GM08714 (cell line): ENCODE measurements around the gene KIF5A.
"Not testable (repeated sequence)": the region's sequence is repeated elsewhere in the genome, so short reads cannot be mapped to it uniquely, and the experiment has no call there.

Experiments used
- H3K4me3 ChIP-seq: fragments of 200-500 bp; sonication (Bioruptor generic); 2 replicates; pipeline ENCODE4 v1.5.1; 2014; ENCODE audit warnings: mild to moderate bottlenecking, low read length, inconsistent platforms
- ZNF274 ChIP-seq: IDR thresholded peaks from 2 replicates; pipeline ENCODE4 v1.6.1; 2012; ENCODE audit warnings: mild to moderate bottlenecking, low read depth, low read length

The KIF5A gene

GRCh38 chr12:57516617-57517153, 33.2 kb upstream of the KIF5A start:
- H3K4me3 ChIP-seq, result no peak overlapping the region
- TF ChIP-seq ZNF274, result no peak

GRCh38 chr12:57517187-57517586, 32.7 kb upstream of the KIF5A start:
- no peak overlapping the region for H3K4me3 ChIP-seq
- no peak for TF ChIP-seq ZNF274

GRCh38 chr12:57517718-57518117, 32.1 kb upstream of the KIF5A start:
- H3K4me3 ChIP-seq, result not testable (repeated sequence)

- TF ChIP-seq ZNF274, result no peak
- H3K4me3 ChIP-seq, result peak overlapping the region; percentile 89; the same call in 1 of the 2 replicates
These were observed 31.5 kb upstream of the KIF5A start for GRCh38 chr12:57518176-57518919.

- H3K4me3 ChIP-seq, result peak overlapping the region; percentile 89
- no peak for TF ChIP-seq ZNF274
These were observed 30.7 kb upstream of the KIF5A start for GRCh38 chr12:57518920-57519795.

GRCh38 chr12:57519796-57520052, 30.1 kb upstream of the KIF5A start:
- TF ChIP-seq ZNF274, result no peak
- peak overlapping the region; percentile 89 for H3K4me3 ChIP-seq

- no peak for TF ChIP-seq ZNF274
- H3K4me3 ChIP-seq, result peak within 1 kb of the TSS; percentile 89
These were observed 29.6 kb upstream of the KIF5A start, which contains the start of gene DDIT3 for GRCh38 chr12:57520053-57520818. Gene DDIT3, minus strand, starts transcription at chr12:57520514. Its CDS starts 3,108 bp downstream, at chr12:57517406.

- TF ChIP-seq ZNF274, result no peak
- peak overlapping the region; percentile 54; the same call in 1 of the 2 replicates for H3K4me3 ChIP-seq
These were observed 28.3 kb upstream of the KIF5A start for GRCh38 chr12:57521525-57522010.

- TF ChIP-seq ZNF274, result no peak
- peak within 1 kb of the TSS; percentile 70 for H3K4me3 ChIP-seq
These were observed 27.6 kb upstream of the KIF5A start, which contains the start of gene MBD6 for GRCh38 chr12:57522011-57522886. Gene MBD6, plus strand, starts transcription at chr12:57522824. Its CDS starts 1,480 bp downstream, at chr12:57524304.

GRCh38 chr12:57522887-57523705, 26.7 kb upstream of the KIF5A start:
- TF ChIP-seq ZNF274, result no peak
- H3K4me3 ChIP-seq, result peak overlapping the region; percentile 70

- TF ChIP-seq ZNF274, result no peak
- peak overlapping the region; percentile 70 for H3K4me3 ChIP-seq
These were observed 25.9 kb upstream of the KIF5A start for GRCh38 chr12:57523706-57524614.
